SK-N-SH (cell line): ENCODE measurements around the gene WDR64. TPM values are rescaled to one million over a fixed set of nuclear protein-coding genes. Genes with fewer than 3 reads are reported as not detected.

Experiments
- CTCF ChIA-PET: fragments of 300-600, 350-600 bp; formaldehyde crosslinking; extraction: SDS; loops from one replicate; lab custom pipeline; 2021; lab: Yijun Ruan, JAX
- POLR2A ChIA-PET: fragments of 350-600 bp; sonication (Branson Sonifier 250); formaldehyde crosslinking; extraction: SDS; loops from one replicate; lab custom pipeline; 2020; ENCODE audit warnings: antibody characterized with exemption, inconsistent platforms; lab: Yijun Ruan, JAX
- DNase-seq: peaks from one replicate; pipeline ENCODE4 v3.0.0; 2012
- H2AFZ ChIP-seq: fragments of 200-600 bp; sonication (generic); 2 replicates; pipeline ENCODE4 v1.8.1; 2016; ENCODE audit warnings: antibody characterized with exemption, mild to moderate bottlenecking, low read depth
- H3F3A ChIP-seq: fragments of 200-600 bp; sonication (generic); replicated peaks from 2 replicates; pipeline ENCODE3; 2016; ENCODE audit warnings: antibody characterized with exemption, mild to moderate bottlenecking; ENCODE audit not compliant: insufficient read depth
- H3K27ac ChIP-seq, 2 experiments: fragments of 200-500 bp in 1 of 2; fragments of 200-600 bp in 1 of 2; sonication (Bioruptor generic) in 1 of 2; sonication (generic), shearing (Covaris generic) in 1 of 2; 2 replicates each; pipeline versions ENCODE4 v1.5.1 to v1.6.1; 2014 to 2016; ENCODE audit warnings: low read depth in 2 of 2, inconsistent platforms in 1 of 2, low read length in 1 of 2, mild to moderate bottlenecking in 1 of 2, mixed read lengths in 1 of 2
- H3K27me3 ChIP-seq: fragments of 200-600 bp; sonication (generic), shearing (Covaris generic); 2 replicates; pipeline ENCODE4 v1.6.1; 2016; ENCODE audit warnings: mixed run types; ENCODE audit not compliant: insufficient read depth
- H3K36me3 ChIP-seq, 2 experiments: fragments of 200-500 bp in 1 of 2; fragments of 200-600 bp in 1 of 2; sonication (Bioruptor generic) in 1 of 2; sonication (generic) in 1 of 2; replicated peaks in 1 of 2; 2 replicates each; pipeline versions ENCODE3 to v1.5.1; 2014 to 2016; ENCODE audit warnings: low read length in 1 of 2, mild to moderate bottlenecking in 1 of 2; ENCODE audit not compliant: insufficient read depth in 2 of 2, control insufficient read depth in 1 of 2
- H3K4me1 ChIP-seq, 2 experiments: fragments of 200-500 bp in 1 of 2; fragments of 200-600 bp in 1 of 2; sonication (Bioruptor generic) in 1 of 2; sonication (generic), shearing (Covaris generic) in 1 of 2; 2 replicates each; pipeline versions ENCODE4 v1.5.1 to v1.6.1; 2014 to 2016; ENCODE audit warnings: low read depth in 1 of 2, low read length in 1 of 2, mixed run types in 1 of 2; ENCODE audit not compliant: insufficient read depth in 2 of 2, control insufficient read depth in 1 of 2
- H3K4me2 ChIP-seq: fragments of 200-600 bp; sonication (generic), shearing (Covaris generic); 2 replicates; pipeline ENCODE4 v1.6.1; 2017; ENCODE audit warnings: mixed run types
- H3K4me3 ChIP-seq, 2 experiments: fragments of 200-500 bp in 1 of 2; fragments of 200-600 bp in 1 of 2; sonication (Bioruptor generic) in 1 of 2; sonication (generic), shearing (Covaris generic) in 1 of 2; 2 replicates each; pipeline versions ENCODE4 v1.5.1 to v1.8.1; 2014 to 2016; ENCODE audit warnings: low read depth in 2 of 2, inconsistent platforms in 1 of 2, low read length in 1 of 2, mild to moderate bottlenecking in 1 of 2, mixed read lengths in 1 of 2, moderate library complexity in 1 of 2
- H3K79me2 ChIP-seq: fragments of 200-600 bp; sonication (generic); 2 replicates; pipeline ENCODE4 v1.8.1; 2017; ENCODE audit warnings: mild to moderate bottlenecking; ENCODE audit not compliant: insufficient read depth
- H3K9ac ChIP-seq: fragments of 200-600 bp; sonication (generic); 2 replicates; pipeline ENCODE4 v1.6.1; 2017; ENCODE audit warnings: mixed run types
- H3K9me2 ChIP-seq: fragments of 200-600 bp; sonication (generic); 2 replicates; pipeline ENCODE4 v1.6.1; 2017; ENCODE audit warnings: mixed run types
- H3K9me3 ChIP-seq: fragments of 200-600 bp; sonication (generic); 2 replicates; pipeline ENCODE4 v1.6.1; 2017; ENCODE audit warnings: mixed run types, mild to moderate bottlenecking, moderate library complexity
- H4K20me1 ChIP-seq: fragments of 200-600 bp; sonication (generic); 2 replicates; pipeline ENCODE4 v1.6.1; 2017; ENCODE audit warnings: mild to moderate bottlenecking, mixed run types; ENCODE audit not compliant: insufficient read depth
- CHD2 ChIP-seq: fragments of 150-350 bp; IDR thresholded peaks from 2 replicates; pipeline ENCODE4 v1.6.1; 2018; ENCODE audit warnings: low read length; ENCODE audit not compliant: partially characterized antibody
- ELF1 ChIP-seq: IDR thresholded peaks from 2 replicates; pipeline ENCODE4 v1.4.0; 2012
- FOSL2 ChIP-seq: IDR thresholded peaks from 2 replicates; pipeline ENCODE4 v1.4.0; 2012; ENCODE audit warnings: low read depth, mild to moderate bottlenecking, moderate library complexity, borderline replicate concordance
- GATA2 ChIP-seq: sonication (generic); formaldehyde crosslinking; IDR thresholded peaks from 2 replicates; pipeline ENCODE4 v1.5.0; 2020; ENCODE audit warnings: mild to moderate bottlenecking, missing genetic modification reagents
- IRF3 ChIP-seq: fragments of 150-350 bp; IDR thresholded peaks from 2 replicates; pipeline ENCODE4 v1.6.1; 2016; ENCODE audit warnings: mild to moderate bottlenecking, low read depth, low read length
- JUND ChIP-seq: IDR thresholded peaks from 2 replicates; pipeline ENCODE4 v1.4.0; 2012
- MXI1 ChIP-seq: IDR thresholded peaks from 2 replicates; pipeline ENCODE4 v1.6.1; 2012; ENCODE audit warnings: mild to moderate bottlenecking, low read depth, low read length, improper control_type of control experiment
- NFIC ChIP-seq: IDR thresholded peaks from 2 replicates; pipeline ENCODE4 v1.4.0; 2012; ENCODE audit warnings: borderline replicate concordance
- RCOR1 ChIP-seq: fragments of 150-350 bp; IDR thresholded peaks from 2 replicates; pipeline ENCODE4 v1.6.1; 2017; ENCODE audit warnings: antibody characterized with exemption, low read length
- REST ChIP-seq: IDR thresholded peaks from 2 replicates; pipeline ENCODE4 v1.6.1; 2012; ENCODE audit warnings: mild to moderate bottlenecking, low read depth, low read length, moderate library complexity
- RFX5 ChIP-seq: IDR thresholded peaks from 2 replicates; pipeline ENCODE4 v1.6.1; 2012; ENCODE audit warnings: mild to moderate bottlenecking, improper control_type of control experiment, low read length
- RXRA ChIP-seq: IDR thresholded peaks from 2 replicates; pipeline ENCODE4 v1.4.0; 2012; ENCODE audit warnings: low read depth, mild to moderate bottlenecking, borderline replicate concordance
- SIN3A ChIP-seq: IDR thresholded peaks from 2 replicates; pipeline ENCODE4 v1.6.1; 2012; ENCODE audit warnings: low read depth, mild to moderate bottlenecking, low read length, moderate library complexity, borderline replicate concordance
- TEAD4 ChIP-seq: IDR thresholded peaks from 2 replicates; pipeline ENCODE4 v1.4.0; 2012; ENCODE audit warnings: mild to moderate bottlenecking, borderline replicate concordance; ENCODE audit not compliant: insufficient read depth
- USF1 ChIP-seq: IDR thresholded peaks from 2 replicates; pipeline ENCODE4 v1.4.0; 2012; ENCODE audit warnings: low read depth, borderline replicate concordance
- WGBS: methylation state at CpG from one replicate; pipeline ENCODE4 v1.1.6; 2017; ENCODE audit warnings: low lambda C conversion rate; 5-methylcytosine and 5-hydroxymethylcytosine counted together
- polyA plus RNA-seq, 3 experiments: library from polyadenylated mRNA; depleted of rRNA; stranded (reverse); fragments of >200 nt; gene quantifications; 2 replicates each; pipeline ENCODE4 v1.2.3, GENCODE V29; 2012
- TF ChIP-seq, protein P1 (sequence below): IDR thresholded peaks from 2 replicates; pipeline ENCODE4 v1.4.0; 2012; ENCODE audit warnings: low read depth

Gene WDR64
- polyA plus RNA-seq, 1 of the 3 experiments (the other 2 are of a cell fraction): not detected

DNA sequence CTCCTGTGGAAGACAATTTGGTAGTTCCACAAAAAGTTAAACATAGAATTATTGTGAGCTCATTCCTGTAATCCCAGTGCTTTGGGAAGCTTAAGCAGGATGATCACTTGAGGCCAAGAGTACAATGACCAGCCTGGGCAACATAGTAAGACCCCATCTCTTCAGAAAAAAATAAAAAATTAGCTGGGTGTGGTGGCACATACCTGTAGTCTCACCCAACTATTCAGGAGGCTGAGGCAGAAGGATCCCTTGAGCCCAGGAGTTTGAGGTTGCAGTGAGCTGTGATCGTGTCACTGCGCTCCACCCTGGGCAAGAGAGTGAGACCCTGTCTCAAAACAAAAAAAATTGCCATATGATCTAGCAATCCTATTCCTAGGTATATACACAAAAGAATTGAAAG is 7.8 kb upstream of the WDR64 start:
- no peaks in the 10 kb centered on the region for H3K9me3 ChIP-seq
- no peak for TF ChIP-seq ELF1
- TF ChIP-seq RFX5: no peak
- TF ChIP-seq, protein P1, sequence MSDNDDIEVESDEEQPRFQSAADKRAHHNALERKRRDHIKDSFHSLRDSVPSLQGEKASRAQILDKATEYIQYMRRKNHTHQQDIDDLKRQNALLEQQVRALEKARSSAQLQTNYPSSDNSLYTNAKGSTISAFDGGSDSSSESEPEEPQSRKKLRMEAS: no peak
- no peak for TF ChIP-seq CHD2
- H3K9me2 ChIP-seq: no peaks in the 10 kb centered on the region
- 88% methylated on average over 2 of the region's 2 CpGs for WGBS
- CTCF ChIA-PET: interaction anchor here (1.1 kb wide), 1 partner anchor 33 kb away, joined by 3 read pairs; no protein-coding TSS in a partner anchor
- H3K4me3 ChIP-seq: no peak overlapping the region
- no peak overlapping the region for H2AFZ ChIP-seq
- H3F3A ChIP-seq: no peaks in the 10 kb centered on the region
- no peaks in the 10 kb centered on the region for H3K27me3 ChIP-seq
- no peaks in the 10 kb centered on the region for H4K20me1 ChIP-seq
- H3K36me3 ChIP-seq: no peaks in the 10 kb centered on the region
- H3K79me2 ChIP-seq: peaks cover 2% of the 10 kb centered on the region; the same call in 1 of the 2 replicates
- peaks cover 0 to 5% of the 10 kb centered on the region in 2 experiments; a peak in 1 of 4 replicates for H3K4me1 ChIP-seq
- no peak overlapping the region for H3K9ac ChIP-seq
- no peak overlapping the region for H3K27ac ChIP-seq
- H3K4me2 ChIP-seq: no peak overlapping the region
- DNase-seq: no peak
- POLR2A ChIA-PET: no interaction called here

GRCh38 chr1:241645199-241645598 is 6.9 kb upstream of the WDR64 start:
- Histone ChIP-seq H2AFZ (no peak overlapping the region), H3K4me1 (peaks cover 0 to 5% of the 10 kb centered on the region in 2 experiments; a peak in 1 of 4 replicates), H3K4me2 (no peak overlapping the region), H3K79me2 (no peaks in the 10 kb centered on the region), H3K9me3 (no peaks in the 10 kb centered on the region), H3K27me3 (no peaks in the 10 kb centered on the region), H3K9me2 (no peaks in the 10 kb centered on the region), H3K27ac (no peak overlapping the region), H3K36me3 (no peaks in the 10 kb centered on the region), H3F3A (no peaks in the 10 kb centered on the region), H3K4me3 (no peak overlapping the region), H3K9ac (no peak overlapping the region), H4K20me1 (no peaks in the 10 kb centered on the region)
- TF ChIP-seq MXI1: no peak
- no peak for TF ChIP-seq USF1
- TF ChIP-seq NFIC: no peak
- TF ChIP-seq, protein P1: no peak
- TF ChIP-seq SIN3A: no peak
- no peak for TF ChIP-seq RCOR1
- TF ChIP-seq FOSL2: no peak
- WGBS: 96% methylated on average over 4 of the region's 4 CpGs
- ChIA-PET CTCF (interaction anchor here (0.7 to 0.9 kb wide), 2 partner anchors 96 to 190 kb away, joined by 3 read pairs; no protein-coding TSS in a partner anchor), POLR2A (no interaction called here)
- no peak for DNase-seq

DNA sequence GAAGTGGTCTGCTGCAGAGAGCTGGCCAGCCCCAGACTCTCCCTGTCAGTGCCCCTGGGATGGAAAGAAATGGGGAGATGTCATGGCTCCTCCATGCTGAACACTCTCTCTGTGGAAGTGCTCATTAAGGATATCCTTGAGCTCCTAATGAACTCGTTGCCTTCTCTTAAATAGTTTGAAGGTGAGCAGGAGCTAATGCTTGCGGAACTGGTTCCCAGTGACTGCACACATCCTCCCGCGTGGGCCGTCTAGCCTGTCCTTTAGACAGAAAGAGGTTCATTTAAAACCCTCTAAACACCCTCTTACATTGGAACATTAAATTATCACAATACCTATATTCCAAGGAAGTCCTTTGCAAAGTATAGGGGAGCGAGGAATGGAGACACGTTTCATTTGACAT is 5.9 kb upstream of the WDR64 start:
- no peaks in the 10 kb centered on the region for H3K79me2 ChIP-seq
- 85% methylated on average over 7 of the region's 7 CpGs for WGBS
- no peaks in the 10 kb centered on the region for H3K9me3 ChIP-seq
- ChIA-PET CTCF (no interaction called here), POLR2A (no interaction called here)
- no peak overlapping the region for H3K4me3 ChIP-seq
- no peaks in the 10 kb centered on the region for H3F3A ChIP-seq
- H3K4me2 ChIP-seq: no peak overlapping the region
- no peak overlapping the region for H3K9ac ChIP-seq
- H3K4me1 ChIP-seq: no peaks in the 10 kb centered on the region
- no peaks in the 10 kb centered on the region for H4K20me1 ChIP-seq
- H3K27me3 ChIP-seq: no peaks in the 10 kb centered on the region
- H3K9me2 ChIP-seq: no peaks in the 10 kb centered on the region
- no peak overlapping the region for H3K27ac ChIP-seq
- H2AFZ ChIP-seq: no peak overlapping the region
- no peaks in the 10 kb centered on the region for H3K36me3 ChIP-seq
- no peak for DNase-seq
- TF ChIP-seq ELF1 (no peak), RXRA (no peak), JUND (no peak), IRF3 (no peak), CHD2 (no peak), NFIC (no peak), TEAD4 (no peak), REST (no peak), GATA2 (CRISPR knock-in tag) (no peak)
